ENCODE results near the gene IGF2R. TPM values are rescaled to one million over a fixed set of nuclear protein-coding genes. Genes with fewer than 3 reads are reported as not detected.

The IGF2R gene
- total and polyA plus RNA-seq, 8 donors, result 11.0 to 54.0 (median 34.7) TPM

GRCh38 chr6:160141001-160141726 lies 172.3 kb downstream of the IGF2R start:
- no peaks in the 10 kb centered on the region for H3K27me3 ChIP-seq
- intact Hi-C loops (cut with DNase I), result loop anchor here in 1 of 3 donors (5.0 kb wide), 1 partner anchor 306 kb away; no protein-coding TSS in a partner anchor
- no peak overlapping the region for H3K4me3 ChIP-seq
- 83 to 86% methylated on average over 5 of the region's 5 CpGs for WGBS, 2 donors
- H3K9me3 ChIP-seq, result no peaks in the 10 kb centered on the region
- H3K36me3 ChIP-seq, result no peaks in the 10 kb centered on the region
- DNase-seq, result no peak
- no peak for FAIRE-seq
- H3K4me1 ChIP-seq, result peaks cover 0 to 11% (median 3%) of the 10 kb centered on the region in 3 donors
- TF ChIP-seq, protein P1, sequence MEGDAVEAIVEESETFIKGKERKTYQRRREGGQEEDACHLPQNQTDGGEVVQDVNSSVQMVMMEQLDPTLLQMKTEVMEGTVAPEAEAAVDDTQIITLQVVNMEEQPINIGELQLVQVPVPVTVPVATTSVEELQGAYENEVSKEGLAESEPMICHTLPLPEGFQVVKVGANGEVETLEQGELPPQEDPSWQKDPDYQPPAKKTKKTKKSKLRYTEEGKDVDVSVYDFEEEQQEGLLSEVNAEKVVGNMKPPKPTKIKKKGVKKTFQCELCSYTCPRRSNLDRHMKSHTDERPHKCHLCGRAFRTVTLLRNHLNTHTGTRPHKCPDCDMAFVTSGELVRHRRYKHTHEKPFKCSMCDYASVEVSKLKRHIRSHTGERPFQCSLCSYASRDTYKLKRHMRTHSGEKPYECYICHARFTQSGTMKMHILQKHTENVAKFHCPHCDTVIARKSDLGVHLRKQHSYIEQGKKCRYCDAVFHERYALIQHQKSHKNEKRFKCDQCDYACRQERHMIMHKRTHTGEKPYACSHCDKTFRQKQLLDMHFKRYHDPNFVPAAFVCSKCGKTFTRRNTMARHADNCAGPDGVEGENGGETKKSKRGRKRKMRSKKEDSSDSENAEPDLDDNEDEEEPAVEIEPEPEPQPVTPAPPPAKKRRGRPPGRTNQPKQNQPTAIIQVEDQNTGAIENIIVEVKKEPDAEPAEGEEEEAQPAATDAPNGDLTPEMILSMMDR (IDR thresholded peaks at IDR 0.05), result no peak
- no peak for ATAC-seq
- no peak overlapping the region for H3K27ac ChIP-seq

- DNase-seq, result no peak
- WGBS, 2 donors, result 84 to 85% methylated on average over 8 of the region's 8 CpGs
- no peak for FAIRE-seq
- peaks cover 0 to 7% (median 0%) of the 10 kb centered on the region in 3 donors for H3K4me1 ChIP-seq
- no peaks in the 10 kb centered on the region for H3K36me3 ChIP-seq
- H3K27me3 ChIP-seq, result no peaks in the 10 kb centered on the region
- ATAC-seq, result no peak
- no peaks in the 10 kb centered on the region for H3K9me3 ChIP-seq
- no peak overlapping the region for H3K4me3 ChIP-seq
- no peak overlapping the region for H3K27ac ChIP-seq
- TF ChIP-seq, protein P1 (IDR thresholded peaks at IDR 0.05), result no peak
- intact Hi-C loops (cut with DNase I), result loop anchor here in 1 of 3 donors (5.0 kb wide), 1 partner anchor 305 kb away; no protein-coding TSS in a partner anchor
These were observed 173.3 kb downstream of the IGF2R start for GRCh38 chr6:160142115-160142715.

DNA sequence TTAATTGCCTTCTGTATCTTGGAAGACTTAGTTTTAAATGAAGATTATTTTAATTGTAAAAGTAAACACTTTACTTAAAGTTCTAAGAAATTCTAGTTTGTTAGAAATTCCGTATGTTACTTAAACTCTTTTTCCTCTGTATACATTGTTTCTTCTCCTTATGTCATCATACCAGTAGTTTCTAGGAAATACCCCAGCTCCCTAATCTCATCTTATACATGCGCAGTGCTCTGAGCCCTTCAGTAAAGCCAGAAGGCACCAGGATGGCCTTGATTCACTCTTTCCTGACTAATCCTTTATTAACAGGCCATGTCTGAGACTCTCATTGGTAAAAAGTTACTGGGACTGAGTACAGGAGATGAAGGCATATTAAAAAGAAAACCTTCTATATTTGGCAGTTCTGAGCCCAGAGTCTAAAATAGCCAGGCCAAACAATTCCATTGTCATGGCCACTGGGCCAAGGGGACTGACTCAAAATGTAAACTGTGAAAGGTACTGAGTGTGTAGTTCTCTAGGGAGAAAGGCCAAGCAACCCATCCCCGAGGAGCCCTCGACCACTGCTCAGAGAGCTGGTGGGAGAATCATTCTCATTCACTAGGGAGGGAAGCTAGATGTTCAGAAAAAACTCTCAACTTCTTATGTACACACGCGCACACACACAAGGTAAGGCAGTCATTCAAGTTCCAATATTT lies 177.7 kb downstream of the IGF2R start:
- ATAC-seq (no peak), DNase-seq (no peak), FAIRE-seq (no peak)
- intact Hi-C loops (cut with DNase I), result no loop called here
- no peaks in the 10 kb centered on the region for H3K36me3 ChIP-seq
- no peaks in the 10 kb centered on the region for H3K27me3 ChIP-seq
- no peaks in the 10 kb centered on the region for H3K9me3 ChIP-seq
- no peak overlapping the region for H3K4me3 ChIP-seq
- no peaks in the 10 kb centered on the region for H3K4me1 ChIP-seq
- WGBS, 2 donors, result 92 to 94% methylated on average over 6 of the region's 6 CpGs
- TF ChIP-seq, protein P1 (IDR thresholded peaks at IDR 0.05), result no peak
- no peak overlapping the region for H3K27ac ChIP-seq

GRCh38 chr6:160147146-160147536 lies 178.3 kb downstream of the IGF2R start:
- H3K4me3 ChIP-seq, result no peak overlapping the region
- no peaks in the 10 kb centered on the region for H3K4me1 ChIP-seq
- H3K36me3 ChIP-seq, result no peaks in the 10 kb centered on the region
- 95 to 97% methylated on average over 3 of the region's 3 CpGs for WGBS, 2 donors
- TF ChIP-seq, protein P1 (IDR thresholded peaks at IDR 0.05), result no peak
- no peaks in the 10 kb centered on the region for H3K9me3 ChIP-seq
- DNase-seq, result no peak
- no peaks in the 10 kb centered on the region for H3K27me3 ChIP-seq
- FAIRE-seq, result no peak
- no peak for ATAC-seq
- intact Hi-C loops (cut with DNase I), result no loop called here
- no peak overlapping the region for H3K27ac ChIP-seq
